H1 (cell line): ENCODE measurements around the gene ARHGAP42. TPM values are rescaled to one million over a fixed set of nuclear protein-coding genes. Genes with fewer than 3 reads are reported as not detected.

Source experiments
- CTCF ChIA-PET: fragments of 300-600 bp; sonication (Branson Sonifier 250); formaldehyde crosslinking; loops from one replicate; lab custom pipeline; 2021; ENCODE audit not compliant: partially characterized antibody; lab: Charles Lee
- POLR2A ChIA-PET: fragments of 300-600 bp; sonication (Branson Sonifier 250); formaldehyde crosslinking; loops from one replicate; lab custom pipeline; 2021; ENCODE audit warnings: inconsistent platforms; ENCODE audit not compliant: partially characterized antibody; lab: Charles Lee
- DNase-seq, 2 experiments: peaks; one replicate each; pipeline versions ENCODE4 v3.0.0 to v3.0.0-alpha.2; 2010 to 2022; ENCODE audit warnings: low spot score in 2 of 2, low read depth in 1 of 2, mixed read lengths in 1 of 2
- FAIRE-seq: peaks from 2 replicates; lab custom pipeline; 2011; peaks lifted over from hg19 to GRCh38; lab: Jason Lieb, UNC
- H2AFZ ChIP-seq: 2 replicates; pipeline ENCODE4 v1.8.1; 2012; ENCODE audit warnings: low read length, inconsistent platforms
- H2AK5ac ChIP-seq: 2 replicates; pipeline ENCODE4 v1.6.1; 2013; ENCODE audit warnings: low read depth, low read length
- H2BK120ac ChIP-seq: replicated peaks from 2 replicates; pipeline ENCODE3; 2013; ENCODE audit warnings: low read depth, low read length, inconsistent platforms
- H2BK12ac ChIP-seq: 2 replicates; pipeline ENCODE4 v1.6.1; 2013; ENCODE audit warnings: low read depth, low read length
- H2BK15ac ChIP-seq: 2 replicates; pipeline ENCODE4 v1.6.1; 2013; ENCODE audit warnings: low read length
- H2BK20ac ChIP-seq: 2 replicates; pipeline ENCODE4 v1.6.1; 2013; ENCODE audit warnings: low read length
- H2BK5ac ChIP-seq: 2 replicates; pipeline ENCODE4 v1.6.1; 2013; ENCODE audit warnings: low read depth, low read length
- H3K14ac ChIP-seq: 2 replicates; pipeline ENCODE4 v1.6.1; 2013; ENCODE audit warnings: inconsistent platforms; ENCODE audit not compliant: insufficient read length
- H3K18ac ChIP-seq: 2 replicates; pipeline ENCODE4 v1.6.1; 2013; ENCODE audit warnings: low read length; ENCODE audit errors: extremely low read depth
- H3K23ac ChIP-seq: 2 replicates; pipeline ENCODE4 v1.6.1; 2013; ENCODE audit warnings: inconsistent platforms; ENCODE audit not compliant: insufficient read length
- H3K23me2 ChIP-seq: 2 replicates; pipeline ENCODE4 v1.6.1; 2013; ENCODE audit warnings: low read depth, low read length
- H3K27ac ChIP-seq: 2 replicates; pipeline ENCODE4 v1.6.1; 2011; ENCODE audit warnings: low read depth, low read length, inconsistent platforms
- H3K27me3 ChIP-seq, 4 experiments: replicated peaks in 1 of 4; 1 replicate in 1 of 4; 2 replicates in 3 of 4; pipeline versions ENCODE4 v1.6.1 to v1.8.1; 2011 to 2013; ENCODE audit warnings: low read length in 3 of 4, mild to moderate bottlenecking in 3 of 4, inconsistent platforms in 2 of 4, mixed read lengths in 2 of 4, moderate library complexity in 1 of 4; ENCODE audit not compliant: control insufficient read depth in 3 of 4, insufficient read depth in 3 of 4; ENCODE audit errors: extremely low read depth in 1 of 4
- H3K36me3 ChIP-seq, 4 experiments: 2 replicates each; pipeline versions ENCODE4 v1.6.1 to v1.8.1; 2011 to 2013; ENCODE audit warnings: mild to moderate bottlenecking in 4 of 4, low read length in 3 of 4, moderate library complexity in 2 of 4, control low read depth in 1 of 4, inconsistent platforms in 1 of 4; ENCODE audit not compliant: insufficient read depth in 4 of 4, control insufficient read depth in 2 of 4
- H3K4ac ChIP-seq: replicated peaks from 2 replicates; pipeline ENCODE3; 2013; ENCODE audit warnings: low read length, low read depth, mixed read lengths, inconsistent platforms; ENCODE audit not compliant: insufficient read length
- H3K4me1 ChIP-seq, 4 experiments: replicated peaks in 1 of 4; 1 replicate in 1 of 4; 2 replicates in 3 of 4; pipeline versions ENCODE4 v1.6.1 to v1.8.1; 2011 to 2013; ENCODE audit warnings: low read length in 3 of 4, inconsistent platforms in 2 of 4, mixed read lengths in 1 of 4; ENCODE audit not compliant: insufficient read depth in 4 of 4, control insufficient read depth in 3 of 4
- H3K4me2 ChIP-seq, 2 experiments: 2 replicates each; pipeline versions ENCODE4 v1.6.1 to v1.8.1; 2011 to 2013; ENCODE audit warnings: low read depth in 2 of 2, low read length in 2 of 2, control low read depth in 1 of 2, inconsistent platforms in 1 of 2, mild to moderate bottlenecking in 1 of 2; ENCODE audit not compliant: insufficient read depth in 1 of 2
- H3K4me3 ChIP-seq, 4 experiments: fragments of 200-600, 300-600 bp in 1 of 4; sonication (generic), shearing (Covaris generic), sonication (Bioruptor Twin) in 1 of 4; 2 replicates each; pipeline versions ENCODE4 v1.5.1 to v1.8.1; 2011 to 2016; ENCODE audit warnings: low read length in 4 of 4, low read depth in 3 of 4, control low read depth in 2 of 4, inconsistent platforms in 2 of 4, mild to moderate bottlenecking in 2 of 4, mixed read lengths in 1 of 4, moderate library complexity in 1 of 4; ENCODE audit not compliant: insufficient read depth in 2 of 4; ENCODE audit errors: extremely low read depth in 1 of 4
- H3K56ac ChIP-seq: replicated peaks from 2 replicates; pipeline ENCODE3; 2013; ENCODE audit warnings: low read depth, mild to moderate bottlenecking, mixed read lengths, low read length, inconsistent platforms; ENCODE audit not compliant: insufficient read length
- H3K79me1 ChIP-seq: 2 replicates; pipeline ENCODE4 v1.6.1; 2013; ENCODE audit warnings: low read depth, low read length, control low read depth
- H3K79me2 ChIP-seq, 2 experiments: 2 replicates each; pipeline versions ENCODE4 v1.6.1 to v1.8.1; 2012 to 2013; ENCODE audit warnings: low read length in 2 of 2, mild to moderate bottlenecking in 2 of 2, inconsistent platforms in 1 of 2; ENCODE audit not compliant: insufficient read depth in 2 of 2, control insufficient read depth in 1 of 2
- H3K9ac ChIP-seq, 4 experiments: replicated peaks in 1 of 4; 1 replicate in 1 of 4; 2 replicates in 3 of 4; pipeline versions ENCODE4 v1.6.1 to v1.8.1; 2011 to 2013; ENCODE audit warnings: low read depth in 3 of 4, low read length in 3 of 4, control low read depth in 2 of 4, mild to moderate bottlenecking in 2 of 4, moderate library complexity in 2 of 4, inconsistent platforms in 1 of 4; ENCODE audit errors: extremely low read depth in 1 of 4
- H3K9me3 ChIP-seq, 2 experiments: 2 replicates each; pipeline versions ENCODE4 v1.6.1 to v1.8.1; 2012 to 2013; ENCODE audit warnings: mild to moderate bottlenecking in 2 of 2, moderate library complexity in 2 of 2, control low read depth in 1 of 2, inconsistent platforms in 1 of 2, low read depth in 1 of 2, low read length in 1 of 2, mixed read lengths in 1 of 2; ENCODE audit not compliant: insufficient read depth in 2 of 2
- H4K20me1 ChIP-seq, 2 experiments: replicated peaks in 1 of 2; 2 replicates each; pipeline versions ENCODE3 to v1.8.1; 2011 to 2013; ENCODE audit warnings: inconsistent platforms in 2 of 2, low read length in 2 of 2, mild to moderate bottlenecking in 1 of 2; ENCODE audit not compliant: insufficient read depth in 2 of 2, control insufficient read depth in 1 of 2
- H4K5ac ChIP-seq: 2 replicates; pipeline ENCODE4 v1.6.1; 2013; ENCODE audit warnings: low read length, low read depth, mixed read lengths, inconsistent platforms; ENCODE audit not compliant: insufficient read length
- H4K8ac ChIP-seq: 2 replicates; pipeline ENCODE4 v1.8.0; 2013; ENCODE audit warnings: mild to moderate bottlenecking, moderate library complexity, low read length, inconsistent platforms; ENCODE audit not compliant: insufficient read depth; ENCODE audit errors: extremely low read depth
- H4K91ac ChIP-seq: replicated peaks from 2 replicates; pipeline ENCODE3; 2013; ENCODE audit warnings: low read length, mixed read lengths, inconsistent platforms; ENCODE audit not compliant: insufficient read length
- BACH1 ChIP-seq: IDR thresholded peaks from 2 replicates; pipeline ENCODE4 v1.6.1; 2012; ENCODE audit warnings: low read length, improper control_type of control experiment
- BRCA1 ChIP-seq: IDR thresholded peaks from 2 replicates; pipeline ENCODE4 v1.6.1; 2012; ENCODE audit warnings: low read depth, low read length, improper control_type of control experiment
- GTF2F1 ChIP-seq: IDR thresholded peaks from 2 replicates; pipeline ENCODE4 v1.6.1; 2012; ENCODE audit warnings: low read depth, low read length, improper control_type of control experiment, borderline replicate concordance
- KDM1A ChIP-seq: fragments of 200-600, 300-600 bp; sonication (generic); IDR thresholded peaks from 2 replicates; pipeline ENCODE4 v1.7.1; 2016; ENCODE audit warnings: mild to moderate bottlenecking, low read length, borderline replicate concordance
- SRF ChIP-seq: IDR thresholded peaks from 2 replicates; pipeline ENCODE4 v1.6.1; 2011; ENCODE audit warnings: mild to moderate bottlenecking, low read depth, low read length, moderate library complexity
- SUZ12 ChIP-seq: fragments of 200-600 bp; sonication (generic); IDR thresholded peaks from 2 replicates; pipeline ENCODE4 v1.6.1; 2012; ENCODE audit warnings: mild to moderate bottlenecking, inconsistent platforms, low read length, moderate library complexity, mixed read lengths
- ZNF274 ChIP-seq: IDR thresholded peaks from 2 replicates; pipeline ENCODE4 v1.7.0; 2012; ENCODE audit warnings: low read length, borderline replicate concordance; ENCODE audit errors: extremely low read depth
- WGBS, 2 experiments: shearing (Covaris generic) in 1 of 2; methylation state at CpG; one replicate each; pipeline versions ENCODE4 v1.1.6 to v1.1.7; 2013 to 2015; ENCODE audit warnings: low lambda C conversion rate in 2 of 2, mixed read lengths in 2 of 2, inconsistent platforms in 1 of 2, low coverage in 1 of 2, missing lambda C conversion rate in 1 of 2; ENCODE audit not compliant: insufficient replicate concordance in 2 of 2, insufficient coverage in 1 of 2, insufficient read length in 1 of 2; ENCODE audit errors: extremely low coverage in 1 of 2, missing lambda C conversion rate in 1 of 2; 5-methylcytosine and 5-hydroxymethylcytosine counted together
- polyA plus RNA-seq, 7 experiments: library from polyadenylated mRNA; depleted of rRNA in 3 of 7; stranded (reverse) in 5 of 7; unstranded in 2 of 7; fragments of >200 nt in 5 of 7; fragments of 200-250 nt in 2 of 7; gene quantifications; 1 replicate in 5 of 7; 2 replicates in 1 of 7; 4 replicates in 1 of 7; pipeline versions ENCODE4 v1.2.1 to v1.2.3, GENCODE V29; 2011 to 2013; ENCODE audit warnings: missing spikeins in 2 of 7, mixed read lengths in 2 of 7
- total RNA-seq: library from RNA; stranded (reverse); fragmentation: NEBNext Ultra II Directional; extraction: Animal tissue kit (Norgen Biotek cat#: 25700); gene quantifications from 2 replicates; pipeline ENCODE4 v1.2.1, GENCODE V29; 2021

The ARHGAP42 gene
- total and polyA plus RNA-seq, 2 of the 8 experiments (the other 6 are each of a cell fraction or from before 2014, with no cell fraction given) = 22.2 to 33.5 TPM

DNA sequence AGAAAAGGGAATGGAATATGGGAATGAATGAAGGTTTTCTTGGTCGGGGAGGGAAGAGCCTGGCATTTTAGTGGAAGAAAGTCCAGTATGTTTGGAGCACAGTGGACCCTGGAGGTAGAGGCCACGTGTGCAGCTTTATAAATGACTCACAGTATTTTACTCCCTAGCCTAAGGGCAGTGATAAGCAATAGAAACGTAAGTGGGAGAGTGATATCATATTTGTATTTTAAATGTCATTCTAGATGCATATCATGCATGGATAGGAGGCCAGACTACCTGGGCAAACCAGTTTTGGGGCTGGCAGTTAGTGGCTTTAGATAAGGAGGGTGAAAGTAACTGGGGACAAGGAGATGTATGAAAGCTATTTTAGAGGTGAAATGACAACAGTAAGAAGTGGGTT, 174.1 kb downstream of the ARHGAP42 start:
- Histone ChIP-seq H2AK5ac (no peak overlapping the region), H3K4me1 (peaks cover 0 to 17% (median 11%) of the 10 kb centered on the region in 4 experiments; a peak in 5 of 7 replicates), H4K8ac (no peak overlapping the region), H3K79me1 (no peaks in the 10 kb centered on the region), H2BK120ac (no peak overlapping the region), H3K27ac (no peak overlapping the region), H3K36me3 (no peaks in the 10 kb centered on the region), H2BK20ac (no peak overlapping the region), H3K4me3 (no peak overlapping the region), H3K4me2 (no peak overlapping the region), H3K9ac (no peak overlapping the region), H3K27me3 (no peaks in the 10 kb centered on the region), H3K18ac (no peak overlapping the region), H3K56ac (no peak overlapping the region), H3K79me2 (peaks cover 0 to 14% of the 10 kb centered on the region in 2 experiments; a peak in 2 of 4 replicates), H3K14ac (no peak overlapping the region), H3K23ac (no peak overlapping the region), H4K5ac (no peak overlapping the region), H3K9me3 (no peaks in the 10 kb centered on the region), H4K20me1 (no peaks in the 10 kb centered on the region), H2BK12ac (no peak overlapping the region), H2AFZ (no peak overlapping the region), H3K23me2 (no peaks in the 10 kb centered on the region), H3K4ac (no peak overlapping the region), H2BK15ac (no peak overlapping the region), H4K91ac (no peak overlapping the region), H2BK5ac (no peak overlapping the region)
- ChIA-PET POLR2A (no interaction called here), CTCF (interaction anchor here (0.6 to 1.9 kb wide), 2 partner anchors 33 to 179 kb away, joined by 3 to 8 read pairs; no protein-coding TSS in a partner anchor)
- no peak for DNase-seq
- no peak for FAIRE-seq
- TF ChIP-seq KDM1A (no peak), BRCA1 (no peak), ZNF274 (no peak), GTF2F1 (no peak), SRF (no peak), BACH1 (no peak), SUZ12 (no peak)
- 83% methylated on average over 3 of the region's 3 CpGs; no CpG with 5 or more reads in 1 of the 2 experiments for WGBS, 2 experiments
